AG09309 (cell line): ENCODE results near the gene FER.

Experiments used
- DNase-seq: peaks from one replicate; pipeline ENCODE4 v3.0.0-alpha.2; 2010; ENCODE audit warnings: low read depth
- H3K4me3 ChIP-seq: 2 replicates; pipeline ENCODE4 v1.5.1; 2011; ENCODE audit warnings: mild to moderate bottlenecking, low read depth, low read length, moderate library complexity; ENCODE audit not compliant: control insufficient read depth
- TF ChIP-seq, protein P1 (sequence below): IDR thresholded peaks from 2 replicates; pipeline ENCODE4 v1.5.1; 2011; ENCODE audit warnings: mild to moderate bottlenecking, low read depth, low read length, inconsistent platforms; ENCODE audit not compliant: insufficient read depth, control insufficient read depth; ENCODE audit errors: missing control alignments

Gene FER

DNA sequence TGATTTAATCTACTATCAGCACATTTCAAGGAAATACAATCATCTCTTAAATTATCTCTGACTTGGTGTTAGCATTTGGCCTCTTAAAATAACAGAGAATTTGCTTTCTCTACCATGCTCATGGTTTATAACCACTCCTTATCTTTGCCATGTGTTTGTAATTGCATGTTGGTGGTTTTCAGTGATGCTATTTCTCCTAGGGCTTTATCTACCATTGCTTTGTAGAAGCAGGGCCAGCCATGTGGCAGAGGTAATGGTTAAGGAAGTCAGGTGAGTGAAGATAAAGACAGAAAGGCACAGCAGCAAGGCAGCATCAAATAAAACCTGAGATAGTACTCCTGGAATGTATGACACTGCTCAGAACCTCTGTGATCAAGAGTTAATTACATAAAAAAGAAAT, 206.2 kb downstream of the FER start:
- TF ChIP-seq, protein P1, sequence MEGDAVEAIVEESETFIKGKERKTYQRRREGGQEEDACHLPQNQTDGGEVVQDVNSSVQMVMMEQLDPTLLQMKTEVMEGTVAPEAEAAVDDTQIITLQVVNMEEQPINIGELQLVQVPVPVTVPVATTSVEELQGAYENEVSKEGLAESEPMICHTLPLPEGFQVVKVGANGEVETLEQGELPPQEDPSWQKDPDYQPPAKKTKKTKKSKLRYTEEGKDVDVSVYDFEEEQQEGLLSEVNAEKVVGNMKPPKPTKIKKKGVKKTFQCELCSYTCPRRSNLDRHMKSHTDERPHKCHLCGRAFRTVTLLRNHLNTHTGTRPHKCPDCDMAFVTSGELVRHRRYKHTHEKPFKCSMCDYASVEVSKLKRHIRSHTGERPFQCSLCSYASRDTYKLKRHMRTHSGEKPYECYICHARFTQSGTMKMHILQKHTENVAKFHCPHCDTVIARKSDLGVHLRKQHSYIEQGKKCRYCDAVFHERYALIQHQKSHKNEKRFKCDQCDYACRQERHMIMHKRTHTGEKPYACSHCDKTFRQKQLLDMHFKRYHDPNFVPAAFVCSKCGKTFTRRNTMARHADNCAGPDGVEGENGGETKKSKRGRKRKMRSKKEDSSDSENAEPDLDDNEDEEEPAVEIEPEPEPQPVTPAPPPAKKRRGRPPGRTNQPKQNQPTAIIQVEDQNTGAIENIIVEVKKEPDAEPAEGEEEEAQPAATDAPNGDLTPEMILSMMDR, result no peak
- no peak for DNase-seq
- H3K4me3 ChIP-seq, result no peak overlapping the region

DNA sequence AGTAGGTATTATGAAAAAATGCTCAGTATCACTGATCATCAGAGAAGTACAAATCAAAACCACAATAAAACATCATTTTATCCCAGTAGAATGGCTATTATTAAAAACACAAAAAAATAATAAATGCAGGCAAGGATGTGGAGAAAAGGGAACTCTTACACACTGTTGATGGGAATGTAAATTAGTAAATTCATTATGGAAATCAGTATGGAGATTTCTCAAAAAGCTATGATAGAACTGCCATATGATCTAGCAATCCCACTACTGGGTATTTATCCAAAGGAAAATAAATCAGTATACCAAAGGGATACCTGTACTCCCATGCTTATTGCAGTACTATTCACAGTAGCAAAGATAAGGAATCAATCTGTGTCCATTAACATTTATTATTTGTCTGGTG, 209.6 kb downstream of the FER start:
- no peak overlapping the region for H3K4me3 ChIP-seq
- TF ChIP-seq, protein P1, result no peak
- DNase-seq, result no peak

DNA sequence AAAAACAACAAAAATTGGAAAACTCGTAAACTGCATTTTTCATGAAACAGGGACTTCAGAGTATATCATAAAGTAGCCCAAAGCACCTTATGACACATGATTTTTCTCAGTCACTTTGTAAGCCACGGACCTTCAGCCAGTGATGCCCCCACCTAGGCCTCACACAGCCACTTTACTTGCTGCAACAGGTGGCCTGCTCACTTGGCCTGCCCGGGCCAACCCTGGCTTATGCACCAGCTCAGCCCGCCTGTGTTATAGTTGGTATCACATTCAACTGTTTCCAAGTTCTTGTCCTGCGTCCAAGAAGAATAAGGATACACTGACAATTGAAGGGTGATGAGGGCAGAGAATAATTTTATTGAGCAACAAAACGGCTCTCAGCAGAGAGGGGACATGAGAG, 219.2 kb downstream of the FER start:
- no peak for DNase-seq
- no peak overlapping the region for H3K4me3 ChIP-seq
- TF ChIP-seq, protein P1, result no peak

DNA sequence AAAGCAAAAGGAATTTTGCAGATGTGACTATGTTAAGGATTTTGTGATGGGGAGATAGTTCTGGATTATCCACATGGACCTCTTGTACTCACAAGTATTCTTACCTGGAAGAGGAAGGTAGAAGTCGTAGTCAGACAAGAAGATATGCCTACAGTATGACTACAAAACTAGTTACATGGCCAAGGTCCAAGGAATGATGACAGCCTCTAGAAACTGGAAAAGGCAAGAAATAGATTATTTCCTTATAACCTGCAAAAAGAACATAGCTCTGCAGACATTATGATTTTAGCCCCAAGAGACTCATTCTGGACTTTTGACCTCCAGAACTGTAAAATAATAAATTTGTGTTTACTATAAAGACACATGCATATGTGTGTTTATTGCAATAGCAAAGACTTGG, 226.9 kb downstream of the FER start:
- DNase-seq, result no peak
- H3K4me3 ChIP-seq, result no peak overlapping the region
- TF ChIP-seq, protein P1, result no peak

DNA sequence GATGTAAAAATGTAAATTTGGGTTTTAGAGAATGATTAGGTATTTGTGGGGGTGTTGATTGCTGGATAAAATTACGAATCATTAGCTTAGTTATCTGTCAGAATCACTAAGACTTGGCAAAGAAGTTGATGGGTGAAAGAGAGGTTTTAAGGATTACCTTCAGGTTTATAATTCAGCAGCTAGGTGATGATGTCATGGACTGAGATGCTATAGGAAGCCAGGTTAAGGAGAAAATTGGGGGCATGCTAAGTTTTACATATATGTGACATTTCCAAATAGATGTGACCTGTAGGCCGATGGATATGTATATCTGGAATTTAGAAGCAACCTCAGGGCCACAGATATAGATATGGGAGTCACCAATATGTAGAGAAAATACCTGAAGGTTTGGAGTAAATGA, 228.0 kb downstream of the FER start:
- DNase-seq, result no peak
- TF ChIP-seq, protein P1, result no peak
- H3K4me3 ChIP-seq, result no peak overlapping the region

DNA sequence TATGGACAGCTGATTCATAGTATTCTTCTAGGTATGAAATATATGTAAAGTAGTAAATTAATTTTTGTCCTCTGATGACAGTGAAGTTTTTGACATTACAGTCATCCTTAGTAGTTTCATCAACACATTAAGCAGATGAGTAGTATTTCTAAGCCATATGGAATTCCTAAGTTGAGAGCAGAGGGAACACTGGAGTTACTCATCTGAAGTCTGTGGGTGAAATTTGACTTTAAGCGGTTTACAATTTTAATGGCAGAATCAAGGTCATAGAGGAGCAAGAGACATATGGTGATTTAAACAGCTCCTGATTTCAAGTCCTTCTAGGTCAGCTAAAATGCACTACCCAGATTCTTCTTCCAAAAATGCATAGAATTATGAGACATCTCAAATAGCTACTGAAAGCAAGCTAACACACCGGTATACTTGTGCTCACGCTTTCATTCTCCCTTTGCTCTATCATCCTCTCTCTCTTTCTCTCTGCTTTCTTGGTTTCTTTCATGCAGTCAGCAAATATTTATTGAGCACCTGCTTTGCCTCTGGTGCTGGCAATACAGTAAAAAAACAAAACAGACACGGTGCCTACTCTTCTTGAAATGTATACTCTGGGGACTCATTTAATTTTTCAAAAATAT, 235.9 kb downstream of the FER start:
- no peak overlapping the region for H3K4me3 ChIP-seq
- TF ChIP-seq, protein P1, result no peak
- DNase-seq, result no peak
